Neuronal stem cell (in vitro differentiated cells): Measurements from ENCODE around the gene KRT71.

Experiments
- DNase-seq: peaks from one replicate; pipeline ENCODE4 v3.0.0-alpha.2; 2013; ENCODE audit warnings: low spot score
- H2AFZ ChIP-seq: one replicate; pipeline ENCODE4 v1.6.1; 2013; ENCODE audit warnings: mild to moderate bottlenecking, low read length, inconsistent platforms
- H2AK5ac ChIP-seq: 2 replicates; pipeline ENCODE4 v1.6.1; 2013; ENCODE audit warnings: low read depth, mild to moderate bottlenecking, inconsistent platforms, low read length, moderate library complexity, mixed read lengths
- H2BK120ac ChIP-seq: 2 replicates; pipeline ENCODE4 v1.6.1; 2013; ENCODE audit warnings: low read depth, mild to moderate bottlenecking, inconsistent platforms, low read length, moderate library complexity, mixed read lengths
- H2BK12ac ChIP-seq: one replicate; pipeline ENCODE4 v1.6.1; 2013; ENCODE audit warnings: low read length, inconsistent platforms
- H2BK15ac ChIP-seq: 2 replicates; pipeline ENCODE4 v1.6.1; 2013; ENCODE audit warnings: mild to moderate bottlenecking, low read length, inconsistent platforms, mixed read lengths
- H2BK5ac ChIP-seq: one replicate; pipeline ENCODE4 v1.6.1; 2013; ENCODE audit warnings: inconsistent platforms, mild to moderate bottlenecking, low read length, moderate library complexity
- H3K14ac ChIP-seq: one replicate; pipeline ENCODE4 v1.6.1; 2013; ENCODE audit warnings: low read length, inconsistent platforms
- H3K18ac ChIP-seq: 2 replicates; pipeline ENCODE4 v1.6.1; 2013; ENCODE audit warnings: low read length, inconsistent platforms
- H3K23ac ChIP-seq: 2 replicates; pipeline ENCODE4 v1.6.1; 2013; ENCODE audit warnings: low read depth, mild to moderate bottlenecking, mixed read lengths, low read length, inconsistent platforms; ENCODE audit not compliant: poor library complexity
- H3K27ac ChIP-seq: replicated peaks from 3 replicates; pipeline ENCODE4 v1.5.1; 2013; ENCODE audit warnings: low read length, inconsistent platforms
- H3K27me3 ChIP-seq, 3 experiments: 2 replicates each; pipeline ENCODE4 v1.6.1; 2013; ENCODE audit warnings: low read length in 3 of 3, mild to moderate bottlenecking in 2 of 3, inconsistent platforms in 1 of 3, low read depth in 1 of 3, mixed read lengths in 1 of 3, moderate library complexity in 1 of 3; ENCODE audit not compliant: control insufficient read depth in 3 of 3, insufficient read depth in 3 of 3
- H3K36me3 ChIP-seq, 2 donors: replicated peaks in 1 of 2; 2 replicates each; pipeline ENCODE4 v1.6.1; 2013; ENCODE audit warnings: low read length in 2 of 2; ENCODE audit not compliant: control insufficient read depth in 2 of 2, insufficient read depth in 2 of 2
- H3K4ac ChIP-seq: 2 replicates; pipeline ENCODE4 v1.6.1; 2013; ENCODE audit warnings: inconsistent platforms, mild to moderate bottlenecking, low read length, moderate library complexity
- H3K4me1 ChIP-seq, 2 donors: 1 replicate in 1 of 2; 2 replicates in 1 of 2; pipeline ENCODE4 v1.6.1; 2013; ENCODE audit warnings: low read length in 2 of 2, low read depth in 1 of 2; ENCODE audit not compliant: control insufficient read depth in 2 of 2, insufficient read depth in 1 of 2
- H3K4me2 ChIP-seq: one replicate; pipeline ENCODE4 v1.6.1; 2013; ENCODE audit warnings: mild to moderate bottlenecking, low read length, inconsistent platforms; ENCODE audit not compliant: insufficient read depth, poor library complexity, severe bottlenecking
- H3K4me3 ChIP-seq, 2 donors: 2 replicates each; pipeline ENCODE4 v1.5.1; 2013; ENCODE audit warnings: low read length in 2 of 2, mild to moderate bottlenecking in 2 of 2, inconsistent platforms in 1 of 2, moderate library complexity in 1 of 2
- H3K79me1 ChIP-seq: one replicate; pipeline ENCODE4 v1.6.1; 2013; ENCODE audit warnings: low read depth, mild to moderate bottlenecking, inconsistent platforms, low read length, moderate library complexity
- H3K9ac ChIP-seq: one replicate; pipeline ENCODE4 v1.6.1; 2013; ENCODE audit warnings: mild to moderate bottlenecking, low read depth, low read length, inconsistent platforms; ENCODE audit not compliant: poor library complexity
- H3K9me3 ChIP-seq, 2 donors: replicated peaks in 1 of 2; 2 replicates each; pipeline versions ENCODE3 to v1.6.1; 2013; ENCODE audit warnings: low read length in 2 of 2, mild to moderate bottlenecking in 2 of 2, inconsistent platforms in 1 of 2, low read depth in 1 of 2, mixed read lengths in 1 of 2, moderate library complexity in 1 of 2; ENCODE audit not compliant: control insufficient read depth in 2 of 2, insufficient read depth in 1 of 2
- H4K8ac ChIP-seq: one replicate; pipeline ENCODE4 v1.6.1; 2013; ENCODE audit warnings: low read depth, mild to moderate bottlenecking, inconsistent platforms, low read length, moderate library complexity
- H4K91ac ChIP-seq: one replicate; pipeline ENCODE4 v1.6.1; 2013; ENCODE audit warnings: low read length, low read depth, mild to moderate bottlenecking, inconsistent platforms; ENCODE audit not compliant: poor library complexity
- WGBS, 2 donors: extraction: QIAGEN DNeasy Blood & Tissue Kit; methylation state at CpG; one replicate each; pipeline ENCODE4 v1.1.7; 2013; ENCODE audit warnings: missing lambda C conversion rate in 2 of 2, mixed read lengths in 1 of 2; ENCODE audit not compliant: insufficient read length in 2 of 2, insufficient replicate concordance in 1 of 2; ENCODE audit errors: extremely low coverage in 2 of 2; 5-methylcytosine and 5-hydroxymethylcytosine counted together

The KRT71 gene

DNA sequence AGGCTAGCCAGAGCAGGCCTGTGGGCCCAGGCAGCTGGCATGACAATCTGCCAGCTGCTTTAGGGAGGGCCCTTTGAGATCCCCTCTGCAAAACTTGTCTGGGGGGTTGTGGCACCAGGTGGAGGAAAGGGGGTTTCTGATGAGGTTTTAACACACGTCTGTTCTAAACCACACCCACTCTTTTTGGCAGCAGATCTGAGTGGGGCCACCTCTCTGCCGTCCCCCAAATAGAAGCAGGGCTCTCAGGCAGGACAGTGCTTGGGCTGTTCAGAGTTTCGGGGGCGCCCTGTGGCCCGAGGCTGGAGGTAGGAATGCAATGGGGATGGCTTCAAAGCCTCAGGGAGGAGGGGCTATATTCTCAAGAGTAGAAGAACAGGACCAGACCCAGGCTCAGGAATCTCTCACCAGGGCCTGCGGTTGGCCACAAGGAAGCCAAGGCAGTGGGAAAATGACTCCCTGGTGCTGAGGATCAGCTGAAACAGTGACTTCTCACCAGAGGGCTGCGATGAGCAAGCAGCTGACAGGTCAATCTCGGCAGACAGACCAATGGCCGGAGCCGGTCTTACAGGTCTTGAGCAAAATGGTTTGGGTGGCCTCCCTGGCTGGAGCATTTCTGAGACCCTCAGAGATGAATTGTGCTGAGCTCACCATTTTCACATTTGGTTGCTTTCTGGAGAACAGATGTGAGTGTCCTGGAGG lies 31.2 kb downstream of the KRT71 start:
- no peak overlapping the region for H3K4me2 ChIP-seq
- H3K4ac ChIP-seq: no peak overlapping the region
- no peaks in the 10 kb centered on the region for H3K79me1 ChIP-seq
- H2BK5ac ChIP-seq: no peak overlapping the region
- no peak overlapping the region for H3K27ac ChIP-seq
- H2AK5ac ChIP-seq: no peak overlapping the region
- no peak overlapping the region for H2BK12ac ChIP-seq
- no peak overlapping the region for H4K8ac ChIP-seq
- no peak for DNase-seq
- no peak overlapping the region for H4K91ac ChIP-seq
- no peak overlapping the region for H2AFZ ChIP-seq
- H2BK15ac ChIP-seq: no peak overlapping the region
- no peak overlapping the region for H3K4me3 ChIP-seq
- peaks cover 0 to 10% (median 0%) of the 10 kb centered on the region in 3 experiments for H3K27me3 ChIP-seq
- H3K9ac ChIP-seq: no peak overlapping the region
- H3K4me1 ChIP-seq: peaks cover 0 to 8% of the 10 kb centered on the region in 2 donors
- WGBS, 2 donors: no CpG with 5 or more reads among the region's 10 CpGs
- no peak overlapping the region for H3K14ac ChIP-seq
- H3K9me3 ChIP-seq: no peaks in the 10 kb centered on the region
- H3K18ac ChIP-seq: no peak overlapping the region
- no peaks in the 10 kb centered on the region for H3K36me3 ChIP-seq
- no peak overlapping the region for H2BK120ac ChIP-seq
- no peak overlapping the region for H3K23ac ChIP-seq

DNA sequence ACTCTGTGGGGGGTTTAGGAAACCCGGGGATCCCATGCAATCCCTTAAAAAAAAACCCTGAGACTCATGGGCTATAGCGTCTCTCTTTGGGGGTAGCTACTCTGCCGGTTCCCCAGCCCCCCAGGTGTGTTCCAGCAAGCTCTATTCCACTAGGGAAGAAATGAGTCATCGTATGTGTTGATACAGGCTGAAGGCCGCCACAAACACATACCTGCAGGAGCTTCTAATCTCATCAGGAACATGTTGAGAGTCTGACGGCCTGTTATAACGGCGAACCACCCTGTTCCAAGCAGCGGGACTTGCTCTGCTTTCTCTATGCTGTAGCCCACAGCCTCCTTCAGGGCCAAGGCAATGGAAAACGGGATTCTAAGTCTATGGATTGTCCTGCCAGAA lies 31.8 kb downstream of the KRT71 start:
- no peaks in the 10 kb centered on the region for H3K9me3 ChIP-seq
- no peak overlapping the region for H3K18ac ChIP-seq
- no peak for DNase-seq
- no peak overlapping the region for H3K23ac ChIP-seq
- no peak overlapping the region for H2BK15ac ChIP-seq
- H3K79me1 ChIP-seq: no peaks in the 10 kb centered on the region
- H3K36me3 ChIP-seq: no peaks in the 10 kb centered on the region
- H3K4me2 ChIP-seq: no peak overlapping the region
- H2BK120ac ChIP-seq: no peak overlapping the region
- no peak overlapping the region for H3K27ac ChIP-seq
- H2BK5ac ChIP-seq: no peak overlapping the region
- no peak overlapping the region for H2AK5ac ChIP-seq
- H2BK12ac ChIP-seq: no peak overlapping the region
- peaks cover 0 to 8% (median 0%) of the 10 kb centered on the region in 3 experiments for H3K27me3 ChIP-seq
- no peak overlapping the region for H3K4me3 ChIP-seq
- H4K91ac ChIP-seq: no peak overlapping the region
- H3K9ac ChIP-seq: no peak overlapping the region
- no peak overlapping the region for H4K8ac ChIP-seq
- no CpG with 5 or more reads among the region's 10 CpGs for WGBS, 2 donors
- H3K14ac ChIP-seq: no peak overlapping the region
- no peak overlapping the region for H2AFZ ChIP-seq
- peaks cover 0 to 8% of the 10 kb centered on the region in 2 donors for H3K4me1 ChIP-seq
- no peak overlapping the region for H3K4ac ChIP-seq

DNA sequence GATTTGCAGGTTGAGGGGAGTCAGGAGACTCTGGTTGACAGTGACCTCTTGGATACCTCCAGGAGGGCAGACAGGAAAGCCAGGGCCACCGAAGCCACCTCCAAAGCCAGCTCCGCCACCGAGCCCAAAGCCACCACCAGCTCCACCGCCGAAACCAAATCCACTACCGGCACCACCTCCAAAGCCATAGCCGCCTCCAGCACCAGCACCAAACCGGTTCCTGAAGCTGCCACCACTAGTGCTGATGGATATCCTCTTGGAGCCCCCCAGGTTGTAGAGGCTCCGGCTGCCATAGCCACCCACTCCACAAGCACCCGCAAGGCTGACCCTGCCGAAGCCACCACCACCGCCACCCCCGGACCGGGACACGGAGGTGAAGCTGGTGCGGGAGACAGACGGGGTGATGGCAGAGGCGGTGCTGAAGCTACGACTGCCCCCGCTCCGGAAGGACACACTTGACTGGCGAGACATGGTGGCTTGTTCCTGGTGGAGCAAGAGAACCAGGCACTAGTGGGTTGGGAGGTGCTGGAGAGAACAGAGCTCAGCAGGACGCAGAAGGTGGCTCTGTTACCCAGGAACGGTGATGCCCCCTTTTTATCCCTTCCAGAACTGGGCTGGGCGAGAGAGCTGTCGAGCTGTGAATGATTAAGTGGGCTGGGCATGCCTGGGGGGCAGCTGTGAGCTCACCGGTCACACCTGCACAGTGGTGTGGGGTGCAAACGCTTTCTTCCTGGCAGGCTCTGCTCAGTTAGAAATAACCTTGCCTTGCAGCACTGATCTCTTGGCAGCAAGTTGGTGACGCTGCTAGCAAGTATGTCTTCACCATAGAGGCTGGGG lies 32.9 kb downstream of the KRT71 start, which contains the start of gene KRT5:
TSS of gene KRT5 (minus strand) at position 569 of the 837 bp plus-strand sequence. CDS start at position 471, 98 bp downstream.
- Histone ChIP-seq H3K27me3 (peaks cover 0 to 7% (median 0%) of the 10 kb centered on the region in 3 experiments), H2AFZ (no peak within 1 kb of the TSS), H3K79me1 (no peaks in the 10 kb centered on the region), H2BK12ac (peak within 1 kb of the TSS; percentile 12), H3K14ac (peak within 1 kb of the TSS; percentile 23), H2BK15ac (no peak within 1 kb of the TSS), H3K4me2 (no peak within 1 kb of the TSS), H3K9me3 (no peaks in the 10 kb centered on the region), H3K4me3 (no peak within 1 kb of the TSS), H4K91ac (no peak within 1 kb of the TSS), H3K9ac (no peak within 1 kb of the TSS), H2BK5ac (no peak within 1 kb of the TSS), H3K4ac (no peak within 1 kb of the TSS), H3K27ac (no peak within 1 kb of the TSS), H2AK5ac (peak within 1 kb of the TSS; percentile 56), H3K36me3 (no peaks in the 10 kb centered on the region), H3K23ac (no peak within 1 kb of the TSS), H4K8ac (no peak within 1 kb of the TSS), H3K4me1 (peaks cover 0 to 8% of the 10 kb centered on the region in 2 donors), H2BK120ac (no peak within 1 kb of the TSS), H3K18ac (no peak within 1 kb of the TSS)
- no CpG with 5 or more reads among the region's 29 CpGs for WGBS, 2 donors
- no peak for DNase-seq

DNA sequence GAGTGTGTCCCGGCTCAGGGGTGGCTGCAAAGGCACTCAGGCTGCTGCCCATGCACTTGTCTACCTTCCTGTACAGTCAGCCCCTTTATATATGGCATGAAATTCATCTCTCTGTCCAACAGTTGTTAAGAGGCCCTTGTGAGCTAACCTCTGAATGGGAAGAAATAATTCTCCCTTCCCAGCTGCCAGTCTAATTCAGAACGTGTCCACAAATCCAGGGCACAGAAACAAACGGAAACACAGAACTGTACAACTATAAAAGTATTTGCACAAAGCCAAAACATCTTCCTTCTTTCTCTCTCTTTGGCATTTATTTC lies 33.6 kb downstream of the KRT71 start:
- no peaks in the 10 kb centered on the region for H3K9me3 ChIP-seq
- no peak overlapping the region for H2AFZ ChIP-seq
- H2AK5ac ChIP-seq: no peak overlapping the region
- H3K79me1 ChIP-seq: no peaks in the 10 kb centered on the region
- no peak overlapping the region for H3K23ac ChIP-seq
- no peak overlapping the region for H4K91ac ChIP-seq
- no peak overlapping the region for H2BK5ac ChIP-seq
- H4K8ac ChIP-seq: no peak overlapping the region
- H3K4ac ChIP-seq: no peak overlapping the region
- H3K4me2 ChIP-seq: no peak overlapping the region
- no peaks in the 10 kb centered on the region for H3K36me3 ChIP-seq
- H3K4me1 ChIP-seq: peaks cover 0 to 6% of the 10 kb centered on the region in 2 donors
- no peak overlapping the region for H3K4me3 ChIP-seq
- DNase-seq: no peak
- H3K27ac ChIP-seq: no peak overlapping the region
- WGBS, 2 donors: no CpG with 5 or more reads among the region's 3 CpGs
- H3K18ac ChIP-seq: no peak overlapping the region
- peaks cover 0 to 7% (median 0%) of the 10 kb centered on the region in 3 experiments for H3K27me3 ChIP-seq
- no peak overlapping the region for H3K9ac ChIP-seq
- H3K14ac ChIP-seq: no peak overlapping the region
- no peak overlapping the region for H2BK120ac ChIP-seq
- H2BK12ac ChIP-seq: no peak overlapping the region
- no peak overlapping the region for H2BK15ac ChIP-seq
